ENCODE results near the gene WDR47.
"Not testable (repeated sequence)": the region's sequence is repeated elsewhere in the genome, so short reads cannot be mapped to it uniquely, and the experiment has no call there.

WDR47 gene

DNA sequence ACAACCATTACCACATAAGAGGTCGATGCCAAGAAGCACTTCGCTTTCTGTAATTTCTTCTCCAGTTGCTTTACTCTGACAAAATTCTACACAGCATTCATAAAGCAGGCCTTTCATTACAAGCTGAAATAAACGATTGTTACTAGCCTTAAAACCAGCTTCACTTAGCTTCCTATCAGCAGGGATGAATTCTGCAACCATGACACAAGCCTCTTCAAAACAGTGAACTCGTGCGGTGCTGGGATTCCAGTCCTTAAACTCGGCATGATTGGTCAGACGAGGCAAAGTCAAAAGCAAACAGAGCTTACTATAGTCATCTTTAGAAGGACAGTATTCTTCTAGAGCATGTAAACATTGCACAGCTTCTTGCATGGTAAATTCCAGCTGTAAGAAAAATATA, 30.6 kb downstream of the WDR47 start:
- FAIRE-seq = no peak

DNA sequence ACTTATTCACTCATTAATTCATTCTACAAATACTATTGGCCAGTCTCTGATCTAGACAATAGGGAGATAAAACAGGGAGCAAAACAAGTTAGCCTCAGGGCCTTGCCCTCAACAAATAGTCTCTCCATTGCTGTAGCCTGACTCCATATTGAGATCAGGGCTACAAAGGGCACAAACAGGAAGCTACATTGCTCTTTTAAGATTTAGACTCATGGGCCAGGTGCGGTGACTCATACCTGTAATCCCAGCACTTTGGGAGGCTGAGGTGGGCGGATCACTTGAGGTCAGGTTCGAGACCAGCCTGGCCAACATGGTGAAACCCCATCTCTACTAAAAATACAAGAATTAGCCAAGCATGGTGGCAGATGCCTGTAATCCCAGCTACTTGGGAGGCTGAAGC, 45.3 kb downstream of the WDR47 start:
- not testable (repeated sequence) for FAIRE-seq

More for the DNA sequence above, 30.6 kb downstream of the WDR47 start:
- TF ChIP-seq TAF1 (IDR thresholded peaks at IDR 0.05; ENCODE audit: borderline replicate concordance, low read depth, low read length) (no peak), POLR2AphosphoS5 (IDR thresholded peaks at IDR 0.05; ENCODE audit: low read depth, low read length) (no peak), POLR2A (IDR thresholded peaks at IDR 0.05; ENCODE audit: low read depth, low read length) (no peak)
- no peak for DNase-seq (ENCODE audit: insufficient read length)

GRCh38 chr1:108983114-108983513, 58.8 kb downstream of the WDR47 start:
- TF ChIP-seq POLR2A (IDR thresholded peaks at IDR 0.05; ENCODE audit: low read depth, low read length) = no peak
- no peak for TF ChIP-seq TAF1 (IDR thresholded peaks at IDR 0.05; ENCODE audit: borderline replicate concordance, low read depth, low read length)
- no peak for TF ChIP-seq POLR2AphosphoS5 (IDR thresholded peaks at IDR 0.05; ENCODE audit: low read depth, low read length)
- DNase-seq (ENCODE audit: insufficient read length) (no peak), FAIRE-seq (no peak)

More for the DNA sequence above, 45.3 kb downstream of the WDR47 start:
- not testable (repeated sequence) for DNase-seq (ENCODE audit: insufficient read length)

- no peak for FAIRE-seq
- no peak for TF ChIP-seq TAF1 (IDR thresholded peaks at IDR 0.05; ENCODE audit: borderline replicate concordance, low read depth, low read length)
- no peak for TF ChIP-seq POLR2AphosphoS5 (IDR thresholded peaks at IDR 0.05; ENCODE audit: low read depth, low read length)
- TF ChIP-seq POLR2A (IDR thresholded peaks at IDR 0.05; ENCODE audit: low read depth, low read length) = no peak
- DNase-seq (ENCODE audit: insufficient read length) = no peak
These were observed 65.2 kb downstream of the WDR47 start for GRCh38 chr1:108976658-108977057.

- DNase-seq (ENCODE audit: insufficient read length) (no peak), FAIRE-seq (no peak)
- no peak for TF ChIP-seq POLR2AphosphoS5 (IDR thresholded peaks at IDR 0.05; ENCODE audit: low read depth, low read length)
- no peak for TF ChIP-seq POLR2A (IDR thresholded peaks at IDR 0.05; ENCODE audit: low read depth, low read length)
- TF ChIP-seq TAF1 (IDR thresholded peaks at IDR 0.05; ENCODE audit: borderline replicate concordance, low read depth, low read length) = no peak
These were observed 69.0 kb downstream of the WDR47 start for GRCh38 chr1:108972951-108973350.

GRCh38 chr1:108969346-108969745, 72.6 kb downstream of the WDR47 start:
- DNase-seq (ENCODE audit: insufficient read length) (no peak), FAIRE-seq (no peak)
- no peak for TF ChIP-seq POLR2AphosphoS5 (IDR thresholded peaks at IDR 0.05; ENCODE audit: low read depth, low read length)
- no peak for TF ChIP-seq POLR2A (IDR thresholded peaks at IDR 0.05; ENCODE audit: low read depth, low read length)
- TF ChIP-seq TAF1 (IDR thresholded peaks at IDR 0.05; ENCODE audit: borderline replicate concordance, low read depth, low read length) = no peak

DNA sequence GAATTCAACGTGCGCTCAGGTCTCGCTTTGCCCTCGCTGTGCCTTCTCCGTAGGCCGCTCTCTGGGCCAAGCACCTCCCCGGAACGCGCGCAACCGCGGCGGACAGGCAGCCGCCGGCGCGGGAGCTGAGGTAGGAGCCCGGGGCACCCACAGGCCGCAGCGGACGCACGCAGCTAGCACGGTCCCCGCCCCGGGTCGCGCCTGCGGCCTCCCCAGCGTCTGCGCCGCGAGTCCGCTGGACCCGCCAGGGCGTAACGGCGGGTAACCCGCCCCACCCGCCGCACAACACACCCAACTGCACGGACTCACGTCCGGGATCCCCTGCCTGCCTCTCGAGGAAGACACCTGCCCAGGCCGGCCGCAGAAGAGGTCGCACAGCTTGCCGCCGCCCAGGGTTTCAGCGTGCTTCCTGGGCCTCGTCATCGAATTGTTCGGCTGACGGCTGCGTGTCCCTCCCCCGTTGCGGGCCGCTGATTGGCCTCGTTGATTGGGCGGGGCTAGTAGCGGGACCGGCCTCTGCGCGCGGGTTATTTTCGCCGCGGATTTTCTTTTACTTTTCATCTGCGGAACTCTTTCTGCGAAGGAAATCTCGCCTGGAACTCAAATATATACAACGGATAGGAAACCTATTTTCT, 78.7 kb downstream of the WDR47 start, which contains the start of gene CLCC1:
Gene CLCC1 (minus strand): TSS at position 433 of the 635 bp plus-strand sequence. CDS start 13,047 bp downstream, outside the sequence.
- TF ChIP-seq TAF1 (IDR thresholded peaks at IDR 0.05; ENCODE audit: borderline replicate concordance, low read depth, low read length) (0 out of 2 replicates have a peak, but pooled peaks have one; percentile 40), POLR2AphosphoS5 (IDR thresholded peaks at IDR 0.05; ENCODE audit: low read depth, low read length) (peak; percentile 84), POLR2A (IDR thresholded peaks at IDR 0.05; ENCODE audit: low read depth, low read length) (peak; percentile 89)
- FAIRE-seq (peak; percentile 87), DNase-seq (ENCODE audit: insufficient read length) (peak; percentile 84)

DNA sequence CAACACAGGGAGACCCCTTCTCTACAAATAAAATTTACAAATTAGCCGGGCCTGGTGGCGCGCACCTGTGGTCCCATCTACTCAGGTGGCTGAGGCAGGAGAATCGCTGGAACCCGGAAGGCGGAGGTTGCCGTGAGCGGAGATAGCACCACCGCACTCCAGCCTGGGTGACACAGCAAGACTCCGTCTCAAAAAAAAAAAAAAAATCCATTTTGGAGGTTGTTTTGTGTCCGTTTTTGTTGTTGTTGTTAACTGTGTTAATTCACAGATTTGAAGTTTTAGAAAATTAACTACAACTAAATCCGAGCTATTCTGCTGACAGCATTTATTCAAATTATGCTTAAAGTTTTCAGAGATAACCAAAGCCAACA, 79.2 kb downstream of the WDR47 start:
- no peak for FAIRE-seq
- DNase-seq (ENCODE audit: insufficient read length) = no peak
- TF ChIP-seq TAF1 (IDR thresholded peaks at IDR 0.05; ENCODE audit: borderline replicate concordance, low read depth, low read length) (no peak), POLR2A (IDR thresholded peaks at IDR 0.05; ENCODE audit: low read depth, low read length) (no peak), POLR2AphosphoS5 (IDR thresholded peaks at IDR 0.05; ENCODE audit: low read depth, low read length) (no peak)

- FAIRE-seq (no peak), DNase-seq (ENCODE audit: insufficient read length) (no peak)
- TF ChIP-seq POLR2AphosphoS5 (IDR thresholded peaks at IDR 0.05; ENCODE audit: low read depth, low read length) (no peak), POLR2A (IDR thresholded peaks at IDR 0.05; ENCODE audit: low read depth, low read length) (no peak), TAF1 (IDR thresholded peaks at IDR 0.05; ENCODE audit: borderline replicate concordance, low read depth, low read length) (no peak)
These were observed 80.0 kb downstream of the WDR47 start for GRCh38 chr1:108961752-108962486.

DNA sequence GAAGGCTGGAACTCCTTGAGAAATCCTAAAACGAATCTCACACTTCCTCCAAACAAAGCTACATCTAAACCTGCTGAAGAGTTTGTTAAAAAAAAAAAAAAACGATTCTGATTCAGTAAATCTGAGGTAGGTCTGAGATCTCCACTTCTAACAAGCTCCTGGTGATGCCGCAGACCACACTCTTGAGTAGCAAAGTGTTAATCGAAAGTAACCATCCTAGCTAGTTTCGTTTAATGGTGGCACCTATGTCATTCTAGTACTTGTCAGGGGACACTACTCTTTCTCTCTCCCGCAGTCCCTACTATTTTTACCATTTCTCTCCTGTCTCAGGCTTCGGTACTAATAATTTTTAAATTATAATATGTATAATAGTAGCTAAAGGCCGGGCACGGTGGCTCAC, 80.7 kb downstream of the WDR47 start:
- TF ChIP-seq TAF1 (IDR thresholded peaks at IDR 0.05; ENCODE audit: borderline replicate concordance, low read depth, low read length) = no peak
- no peak for TF ChIP-seq POLR2AphosphoS5 (IDR thresholded peaks at IDR 0.05; ENCODE audit: low read depth, low read length)
- TF ChIP-seq POLR2A (IDR thresholded peaks at IDR 0.05; ENCODE audit: low read depth, low read length) = no peak
- DNase-seq (ENCODE audit: insufficient read length) (no peak), FAIRE-seq (no peak)

DNA sequence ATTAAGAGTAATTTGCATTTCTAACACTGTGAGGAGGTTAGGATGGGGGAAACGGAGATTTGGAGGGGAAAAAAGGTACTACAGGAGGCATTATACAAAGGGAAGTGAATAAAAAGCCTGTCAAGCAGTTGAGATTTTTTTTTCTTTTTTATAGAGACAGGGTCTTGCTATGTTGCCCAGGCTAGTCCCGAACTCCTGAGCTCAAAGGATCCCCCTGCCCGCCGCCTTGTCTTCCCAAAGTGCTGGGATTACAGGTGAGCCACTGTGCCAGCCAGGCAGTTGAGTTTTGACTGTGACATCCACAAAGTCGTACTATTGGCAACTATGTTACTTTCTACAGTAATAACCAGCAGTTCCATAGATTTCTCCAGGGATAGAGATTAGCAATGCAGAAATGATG, 81.2 kb downstream of the WDR47 start:
- TF ChIP-seq POLR2AphosphoS5 (IDR thresholded peaks at IDR 0.05; ENCODE audit: low read depth, low read length) = no peak
- TF ChIP-seq TAF1 (IDR thresholded peaks at IDR 0.05; ENCODE audit: borderline replicate concordance, low read depth, low read length) = no peak
- no peak for TF ChIP-seq POLR2A (IDR thresholded peaks at IDR 0.05; ENCODE audit: low read depth, low read length)
- DNase-seq (ENCODE audit: insufficient read length) (no peak), FAIRE-seq (no peak)

DNA sequence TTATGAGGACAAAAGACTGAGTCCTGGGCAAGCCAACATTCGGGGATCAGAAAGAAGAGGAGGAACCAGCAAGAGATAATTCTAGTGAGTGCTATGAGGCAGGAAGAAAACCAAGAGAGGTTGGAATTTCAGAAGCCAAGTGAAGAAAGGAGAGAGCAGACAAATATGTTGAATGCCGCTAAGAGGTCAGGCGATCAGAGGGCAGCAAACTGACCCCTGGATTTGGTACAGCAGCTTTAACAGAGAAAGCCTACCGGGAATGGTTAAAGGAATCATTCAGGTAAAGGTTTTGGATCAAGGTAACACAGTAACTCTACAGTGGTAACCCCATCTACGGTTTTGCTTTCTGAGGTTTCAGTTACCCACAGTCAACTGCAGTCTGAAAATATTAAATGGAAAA, 84.0 kb downstream of the WDR47 start:
- FAIRE-seq = no peak
- DNase-seq (ENCODE audit: insufficient read length) = no peak
- TF ChIP-seq TAF1 (IDR thresholded peaks at IDR 0.05; ENCODE audit: borderline replicate concordance, low read depth, low read length) = no peak
- TF ChIP-seq POLR2AphosphoS5 (IDR thresholded peaks at IDR 0.05; ENCODE audit: low read depth, low read length) = no peak
- TF ChIP-seq POLR2A (IDR thresholded peaks at IDR 0.05; ENCODE audit: low read depth, low read length) = no peak
